NCI-H2196 treated with DMSO at 0.1 percent for 48 hours (cell line): ENCODE results near the gene NEFH.

Experiments used
- DNase-seq: peaks from one replicate; lab custom pipeline; 2025; ENCODE audit not compliant: unreplicated experiment; lab: John Stamatoyannopoulos, UW

The NEFH gene

DNA sequence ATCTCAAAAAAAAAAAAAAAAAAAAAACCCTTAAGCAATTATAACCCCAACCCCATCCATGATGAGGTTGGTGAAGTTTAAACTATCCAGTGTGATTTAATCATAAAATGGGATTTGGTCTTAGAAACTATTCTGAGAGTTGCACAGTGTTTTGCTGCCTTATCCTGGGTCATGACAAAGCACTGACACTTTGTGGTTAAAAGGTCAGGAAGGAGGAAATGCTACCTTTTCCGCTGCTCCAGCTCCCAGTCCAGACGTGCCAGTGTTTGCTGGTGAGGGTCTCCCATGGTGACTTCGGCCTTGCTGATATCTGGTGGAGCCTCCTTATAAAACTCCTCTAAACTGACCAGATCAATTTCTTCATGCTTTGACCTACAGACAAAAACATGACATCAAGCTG lies 59.1 kb downstream of the NEFH start:
- no peak for DNase-seq
